Activated CD4-positive, alpha-beta T cell treated with anti-CD3 and anti-CD28 coated beads, Interleukin-2, amount 10 ng/mL, durations not matched to agents 7 days and 5 days (primary cell): ENCODE results near the gene RPP25. TPM values are rescaled to one million over a fixed set of nuclear protein-coding genes. Genes with fewer than 3 reads are reported as not detected.

Experiments
- CTCF ChIA-PET: fragments of 350-600 bp; sonication (Branson Sonifier 250); formaldehyde crosslinking; loops from one replicate; lab custom pipeline; 2021; ENCODE audit warnings: antibody characterized with exemption; lab: Charles Lee
- POLR2A ChIA-PET: fragments of 350-600 bp; sonication (Branson Sonifier 250); formaldehyde crosslinking; loops from one replicate; lab custom pipeline; 2021; ENCODE audit warnings: antibody characterized with exemption; lab: Charles Lee
- DNase-seq: peaks from one replicate; pipeline ENCODE4 v3.0.0-alpha.2; 2020
- H3K27ac Mint-ChIP-seq: one replicate; pipeline ENCODE4 v1.8.0; 2021; ENCODE audit warnings: mild to moderate bottlenecking, moderate library complexity, mixed read lengths
- H3K27me3 Mint-ChIP-seq: one replicate; pipeline ENCODE4 v1.8.0; 2021; ENCODE audit warnings: mixed read lengths
- H3K36me3 Mint-ChIP-seq: one replicate; pipeline ENCODE4 v1.8.0; 2021; ENCODE audit warnings: low read depth, mixed read lengths
- H3K4me1 Mint-ChIP-seq: one replicate; pipeline ENCODE4 v1.8.0; 2021; ENCODE audit warnings: mixed read lengths
- H3K4me3 Mint-ChIP-seq: one replicate; pipeline ENCODE4 v1.8.0; 2021; ENCODE audit warnings: mild to moderate bottlenecking, moderate library complexity, mixed read lengths
- H3K9me3 Mint-ChIP-seq: one replicate; pipeline ENCODE4 v1.8.0; 2021; ENCODE audit warnings: mixed read lengths
- total RNA-seq, 2 experiments: library from RNA; stranded (reverse); gene quantifications; one replicate each; pipeline ENCODE4 v1.2.3, GENCODE V29; 2021

RPP25 gene
- total RNA-seq, 2 experiments from 2014 or later, result 6.4 TPM

DNA sequence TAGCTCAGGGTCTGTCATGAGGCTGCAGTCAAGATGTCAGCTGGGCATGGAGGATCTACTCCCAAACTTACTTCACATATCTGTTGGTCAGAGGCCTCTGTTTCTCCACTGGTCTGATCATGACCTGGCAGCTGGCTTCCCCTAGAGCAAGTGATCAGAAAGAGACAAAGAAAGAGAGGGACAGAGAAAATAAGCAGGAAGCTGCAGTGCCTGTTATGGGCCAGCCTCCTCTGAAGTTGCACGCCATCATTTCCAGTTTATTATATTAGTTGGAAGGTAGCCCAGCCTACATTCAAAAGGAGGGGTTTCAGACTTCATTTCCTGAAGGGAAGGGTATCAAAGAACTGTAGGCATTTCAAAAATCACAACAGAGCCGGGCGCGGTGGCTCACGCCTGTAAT lies 5.0 kb upstream of the RPP25 start:
- Mint-ChIP-seq H3K9me3 (no peaks in the 10 kb centered on the region), H3K4me1 (peaks cover 36% of the 10 kb centered on the region), H3K27me3 (peaks cover 39% of the 10 kb centered on the region), H3K4me3 (no peak overlapping the region), H3K36me3 (no peaks in the 10 kb centered on the region), H3K27ac (no peak overlapping the region)
- CTCF ChIA-PET, result interaction anchor here (0.8 to 3.6 kb wide), 4 partner anchors 18 to 192 kb away, joined by 3 to 14 read pairs (median 4); no protein-coding TSS in a partner anchor
- no peak for DNase-seq
- POLR2A ChIA-PET, result no interaction called here

DNA sequence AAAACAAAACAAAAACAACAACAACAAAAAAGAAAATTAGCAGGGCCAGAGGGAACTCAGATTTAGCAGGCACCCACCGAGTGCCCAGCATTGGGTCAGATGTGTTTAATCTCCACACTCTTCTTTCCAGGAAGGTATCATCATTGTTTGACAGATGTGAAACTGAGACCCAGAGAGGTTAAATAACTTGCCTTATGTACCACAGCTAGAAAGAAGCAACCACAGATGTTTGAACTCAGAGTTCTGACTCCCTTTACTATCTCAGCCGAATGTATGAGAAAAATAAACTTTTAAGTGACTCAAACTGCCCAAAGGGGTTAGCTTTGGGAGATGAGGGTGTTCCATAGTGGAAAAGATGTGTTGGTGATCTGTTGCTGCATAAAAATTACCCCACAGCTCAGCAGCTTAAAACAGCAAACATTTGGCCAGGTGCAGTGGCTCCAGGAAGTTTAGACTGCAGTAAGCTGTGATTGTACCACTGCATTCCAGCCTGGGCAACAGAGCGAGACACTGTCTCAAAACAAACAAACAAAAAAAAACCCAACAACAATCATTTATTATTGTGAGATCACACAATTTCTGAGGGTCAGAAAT lies 4.5 kb upstream of the RPP25 start:
- DNase-seq, result no peak
- CTCF ChIA-PET, result interaction anchor here (0.8 to 3.6 kb wide), 4 partner anchors 18 to 191 kb away, joined by 3 to 14 read pairs (median 4); no protein-coding TSS in a partner anchor
- H3K4me3 Mint-ChIP-seq, result no peak overlapping the region
- H3K36me3 Mint-ChIP-seq, result no peaks in the 10 kb centered on the region
- POLR2A ChIA-PET, result no interaction called here
- peaks cover 37% of the 10 kb centered on the region for H3K4me1 Mint-ChIP-seq
- peaks cover 39% of the 10 kb centered on the region for H3K27me3 Mint-ChIP-seq
- H3K27ac Mint-ChIP-seq, result no peak overlapping the region
- no peaks in the 10 kb centered on the region for H3K9me3 Mint-ChIP-seq

DNA sequence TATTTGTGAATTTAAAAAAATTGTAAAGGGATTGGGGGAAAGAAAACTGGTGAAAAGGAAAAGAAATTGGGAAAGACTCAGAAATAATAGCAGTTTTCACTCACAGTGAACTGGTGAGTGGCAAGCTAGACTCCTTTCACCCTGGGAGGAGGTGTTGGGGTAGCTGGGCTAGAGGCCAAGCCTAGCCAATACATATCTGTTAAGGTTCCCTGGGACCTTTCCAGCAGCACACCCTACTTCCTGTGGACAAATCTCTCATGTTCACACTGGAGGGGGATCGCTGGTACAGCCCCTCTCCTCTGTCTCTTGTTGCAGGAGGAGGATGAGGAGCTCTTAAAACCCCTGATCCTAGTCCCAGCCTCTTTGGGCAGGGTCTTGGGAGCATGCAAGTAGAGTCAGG lies 3.7 kb upstream of the RPP25 start:
- Mint-ChIP-seq H3K36me3 (no peaks in the 10 kb centered on the region), H3K27me3 (peaks cover 39% of the 10 kb centered on the region), H3K27ac (no peak overlapping the region), H3K4me3 (no peak overlapping the region), H3K4me1 (peaks cover 45% of the 10 kb centered on the region), H3K9me3 (no peaks in the 10 kb centered on the region)
- POLR2A ChIA-PET, result no interaction called here
- CTCF ChIA-PET, result interaction anchor here (1.2 to 3.6 kb wide), 4 partner anchors 10 to 190 kb away, joined by 3 to 14 read pairs (median 6); no protein-coding TSS in a partner anchor
- DNase-seq, result no peak

DNA sequence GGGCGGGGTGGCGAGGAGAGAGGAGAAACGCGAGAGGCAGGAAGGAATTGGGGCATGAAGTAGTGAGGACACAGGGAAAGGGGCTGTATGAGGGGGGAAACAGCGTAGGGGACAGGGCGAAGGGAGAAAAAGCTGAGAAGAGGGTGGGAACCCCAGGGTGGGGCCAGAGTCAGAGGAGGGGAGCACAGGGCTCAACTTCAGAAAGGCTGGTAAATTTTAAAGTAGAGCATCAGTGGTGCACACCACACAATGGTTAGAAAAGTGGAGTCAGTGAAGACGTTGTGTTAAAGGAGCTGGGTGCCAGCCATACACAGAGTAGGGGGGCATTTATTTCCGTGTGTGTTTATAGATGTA lies 3.0 kb upstream of the RPP25 start:
- H3K4me1 Mint-ChIP-seq, result peaks cover 48% of the 10 kb centered on the region
- DNase-seq, result no peak
- POLR2A ChIA-PET, result no interaction called here
- H3K9me3 Mint-ChIP-seq, result no peaks in the 10 kb centered on the region
- peaks cover 38% of the 10 kb centered on the region for H3K27me3 Mint-ChIP-seq
- CTCF ChIA-PET, result interaction anchor here (1.2 to 3.6 kb wide), 4 partner anchors 9 to 190 kb away, joined by 3 to 14 read pairs (median 6); no protein-coding TSS in a partner anchor
- peak overlapping the region; percentile 39 for H3K27ac Mint-ChIP-seq
- H3K36me3 Mint-ChIP-seq, result no peaks in the 10 kb centered on the region
- no peak overlapping the region for H3K4me3 Mint-ChIP-seq

DNA sequence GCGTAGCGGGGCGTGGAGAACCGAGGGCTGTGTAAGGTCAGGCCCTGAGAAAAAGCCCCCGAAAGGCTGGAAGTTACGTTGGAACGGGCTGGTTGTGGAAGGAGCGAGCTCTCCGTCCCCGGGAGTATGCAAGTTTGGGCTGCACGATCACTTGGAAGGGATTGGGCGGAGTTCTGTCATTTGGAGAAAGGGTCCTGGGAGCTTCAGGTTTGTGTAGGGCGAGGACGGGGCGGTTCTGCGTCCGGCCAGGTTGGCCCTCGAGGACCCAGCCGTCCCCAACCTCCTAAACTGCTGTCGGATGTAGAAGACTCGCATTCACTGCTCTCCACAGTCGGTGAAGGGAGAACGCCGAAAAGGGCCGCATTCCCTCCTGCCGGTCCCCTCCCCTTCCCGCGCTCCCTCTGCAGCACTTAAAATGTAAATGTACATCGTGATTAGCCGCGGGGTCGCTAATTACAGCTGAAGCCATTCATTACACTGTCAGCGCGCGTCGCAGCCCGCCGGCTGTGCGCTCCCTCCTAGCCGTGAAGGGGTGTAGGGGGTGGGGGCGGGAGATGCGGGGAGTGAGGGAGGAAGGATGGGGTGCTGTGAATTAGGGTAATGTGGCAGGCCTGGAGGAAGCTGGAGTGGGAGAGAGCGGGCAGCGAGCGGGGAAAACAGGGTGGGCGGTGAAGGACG lies 2.5 kb upstream of the RPP25 start:
- POLR2A ChIA-PET, result no interaction called here
- no peak for DNase-seq
- peaks cover 48% of the 10 kb centered on the region for H3K4me1 Mint-ChIP-seq
- H3K27ac Mint-ChIP-seq, result peak overlapping the region; percentile 39
- no peaks in the 10 kb centered on the region for H3K9me3 Mint-ChIP-seq
- H3K27me3 Mint-ChIP-seq, result peaks cover 38% of the 10 kb centered on the region
- H3K36me3 Mint-ChIP-seq, result no peaks in the 10 kb centered on the region
- peak overlapping the region; percentile 47 for H3K4me3 Mint-ChIP-seq
- CTCF ChIA-PET, result interaction anchor here (0.5 to 3.6 kb wide), 6 partner anchors 9 to 189 kb away, joined by 3 to 14 read pairs (median 5); partner anchors contain the start of gene SCAMP5

DNA sequence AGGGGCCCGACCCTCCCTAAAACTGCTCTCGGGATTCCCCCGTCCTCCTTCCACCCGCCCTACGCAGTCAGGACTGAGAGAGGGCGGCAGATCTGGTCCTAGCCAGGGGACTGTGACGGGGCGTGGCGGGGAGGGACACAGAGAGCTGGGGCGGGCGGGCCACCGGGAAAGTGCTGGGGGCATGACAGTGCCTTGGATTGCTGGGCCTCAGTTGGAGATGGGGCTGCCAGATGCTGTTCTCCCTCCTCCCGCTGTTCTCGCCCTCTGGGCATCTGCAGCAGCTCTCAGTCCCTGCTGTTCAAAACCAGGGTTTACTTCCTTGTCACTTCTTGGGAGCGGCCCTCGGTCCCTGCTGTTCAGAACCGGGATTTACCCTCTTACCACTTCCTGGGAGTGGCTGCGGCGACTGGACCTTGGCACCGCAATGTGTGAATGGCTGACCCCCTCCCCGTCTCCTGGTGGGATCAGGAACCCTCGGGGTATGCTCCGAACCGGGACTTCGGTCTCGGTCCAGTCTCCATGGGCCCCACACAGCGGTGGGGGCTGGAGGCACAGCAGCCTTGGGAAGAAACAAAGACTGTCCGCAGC lies 1.8 kb upstream of the RPP25 start:
- ChIA-PET POLR2A (no interaction called here), CTCF (interaction anchor here (1.1 to 3.0 kb wide), 3 partner anchors 8 to 52 kb away, joined by 3 to 9 read pairs (median 7); partner anchors contain the start of gene SCAMP5)
- no peaks in the 10 kb centered on the region for H3K9me3 Mint-ChIP-seq
- H3K36me3 Mint-ChIP-seq, result no peaks in the 10 kb centered on the region
- H3K27me3 Mint-ChIP-seq, result peaks cover 38% of the 10 kb centered on the region
- H3K27ac Mint-ChIP-seq, result peak overlapping the region; percentile 1
- DNase-seq, result no peak
- peaks cover 48% of the 10 kb centered on the region for H3K4me1 Mint-ChIP-seq
- peak overlapping the region; percentile 27 for H3K4me3 Mint-ChIP-seq

DNA sequence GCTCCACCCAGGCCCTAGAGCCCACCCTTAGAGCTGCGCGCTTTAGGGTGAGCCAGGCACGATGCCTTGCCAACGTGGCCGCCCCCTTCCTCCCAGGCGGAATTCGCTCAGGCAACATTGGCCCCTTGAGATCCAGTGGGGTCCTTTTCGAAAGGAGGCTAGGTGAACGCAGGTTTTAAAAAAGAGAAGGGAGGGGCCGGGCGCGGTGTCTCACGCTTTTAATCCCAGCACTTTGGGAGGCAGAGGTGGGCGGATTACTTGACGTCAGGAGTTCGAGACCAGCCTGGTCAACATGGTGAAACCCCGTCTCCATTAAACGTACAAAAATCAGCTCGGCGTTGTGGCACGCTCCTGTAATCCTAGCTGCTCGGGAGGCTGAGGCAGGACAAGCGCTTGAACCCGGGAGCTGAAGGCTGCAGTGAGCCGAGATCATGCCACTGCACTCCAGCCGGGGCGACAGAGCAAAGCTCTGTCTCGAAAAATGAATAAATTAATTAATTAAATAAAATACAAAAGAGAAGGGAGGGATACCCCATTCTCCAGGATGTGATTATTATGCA lies 984 bp upstream of the RPP25 start:
- DNase-seq, result no peak
- Mint-ChIP-seq H3K9me3 (no peaks in the 10 kb centered on the region), H3K36me3 (no peaks in the 10 kb centered on the region), H3K27ac (no peak overlapping the region), H3K4me3 (peak overlapping the region; percentile 72), H3K27me3 (peaks cover 38% of the 10 kb centered on the region), H3K4me1 (peaks cover 48% of the 10 kb centered on the region)
- POLR2A ChIA-PET, result interaction anchor here (1.0 kb wide), 1 partner anchor 8 kb away, joined by 3 read pairs; no protein-coding TSS in a partner anchor
- CTCF ChIA-PET, result interaction anchor here (0.8 to 3.0 kb wide), 7 partner anchors 9 to 179 kb away, joined by 3 to 7 read pairs (median 3); partner anchors contain the start of gene SCAMP5

DNA sequence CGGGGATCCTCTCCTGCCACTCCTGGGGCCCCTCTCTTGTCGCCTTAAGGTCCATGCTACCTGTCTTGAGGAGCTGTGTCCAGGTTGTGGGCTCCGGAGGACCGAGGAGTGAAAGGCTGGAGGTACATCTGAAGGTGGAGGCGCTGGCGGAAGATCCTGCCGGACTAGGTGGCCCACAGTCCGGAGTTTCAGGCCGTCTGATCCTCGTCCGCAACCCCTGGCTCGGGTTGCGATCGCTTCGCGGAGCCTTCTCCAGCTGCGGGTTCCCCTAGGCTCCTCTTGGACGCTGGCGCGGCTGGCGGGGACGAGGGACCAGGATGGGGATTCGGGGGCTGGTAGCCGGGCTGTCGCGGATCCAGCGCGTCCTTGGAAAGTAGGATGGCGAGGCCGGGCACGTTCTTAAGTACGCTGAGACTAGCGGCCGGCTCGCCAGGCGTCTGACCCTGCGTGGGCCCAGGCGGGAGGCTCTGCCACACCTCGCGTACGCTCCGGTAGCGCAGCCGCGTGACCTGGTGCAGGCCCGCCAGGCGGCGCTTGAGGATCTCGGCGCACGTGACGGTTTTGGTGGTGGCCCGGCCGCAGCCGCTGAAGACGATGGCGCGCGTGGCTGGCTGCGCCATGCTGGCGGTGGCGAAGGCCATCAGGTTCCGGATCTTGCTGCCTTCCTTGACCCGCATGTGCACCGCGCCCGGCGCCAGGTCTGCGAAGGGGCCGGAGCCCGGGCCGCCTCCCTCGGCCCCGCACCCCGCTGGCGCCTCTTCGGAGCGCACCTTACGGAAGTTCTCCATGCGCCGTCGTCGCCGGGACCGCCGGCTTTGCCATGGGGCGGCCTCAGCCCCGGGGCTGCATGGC lies 550 bp downstream of the RPP25 start:
- no peaks in the 10 kb centered on the region for H3K9me3 Mint-ChIP-seq
- peak overlapping the region; percentile 31 for H3K27ac Mint-ChIP-seq
- peaks cover 42% of the 10 kb centered on the region for H3K4me1 Mint-ChIP-seq
- ChIA-PET POLR2A (no interaction called here), CTCF (interaction anchor here (0.8 to 3.0 kb wide), 11 partner anchors 9 to 246 kb away, joined by 3 to 7 read pairs (median 4); partner anchors contain the start of genes C15orf39, CYP1A2 and SCAMP5)
- peak; percentile 73 for DNase-seq
- H3K36me3 Mint-ChIP-seq, result no peaks in the 10 kb centered on the region
- peak overlapping the region; percentile 72 for H3K4me3 Mint-ChIP-seq
- peaks cover 34% of the 10 kb centered on the region for H3K27me3 Mint-ChIP-seq

DNA sequence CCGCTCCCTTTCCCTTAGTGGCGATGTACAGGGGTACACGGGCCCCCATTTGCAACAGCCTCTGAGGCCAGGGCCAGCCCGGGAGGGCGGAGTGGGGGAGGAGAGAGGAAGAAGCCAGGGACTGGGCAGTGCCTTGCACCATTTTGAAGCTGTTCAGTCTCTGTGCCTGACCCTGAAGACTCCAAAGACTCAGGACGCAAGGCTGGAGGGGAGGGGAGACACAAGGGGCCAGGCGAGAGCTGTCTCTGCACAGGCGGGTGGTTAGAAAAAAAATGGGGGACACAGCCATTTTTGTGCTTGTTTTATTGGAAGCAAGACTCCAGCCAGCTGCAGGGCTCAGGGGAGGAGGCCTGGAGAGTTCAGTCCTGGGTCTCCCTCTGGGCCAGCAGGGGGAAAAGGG lies 1.6 kb downstream of the RPP25 start:
- H3K4me3 Mint-ChIP-seq, result peak overlapping the region; percentile 45
- no peak for DNase-seq
- H3K27ac Mint-ChIP-seq, result no peak overlapping the region
- ChIA-PET CTCF (interaction anchor here (0.7 to 1.3 kb wide), 5 partner anchors 8 to 247 kb away, joined by 3 to 4 read pairs (median 3); partner anchors contain the start of genes C15orf39 and CYP1A2), POLR2A (interaction anchor here (0.7 kb wide), 1 partner anchor 13 kb away, joined by 5 read pairs; no protein-coding TSS in a partner anchor)
- H3K27me3 Mint-ChIP-seq, result peaks cover 26% of the 10 kb centered on the region
- H3K9me3 Mint-ChIP-seq, result no peaks in the 10 kb centered on the region
- H3K4me1 Mint-ChIP-seq, result peaks cover 39% of the 10 kb centered on the region
- no peaks in the 10 kb centered on the region for H3K36me3 Mint-ChIP-seq

DNA sequence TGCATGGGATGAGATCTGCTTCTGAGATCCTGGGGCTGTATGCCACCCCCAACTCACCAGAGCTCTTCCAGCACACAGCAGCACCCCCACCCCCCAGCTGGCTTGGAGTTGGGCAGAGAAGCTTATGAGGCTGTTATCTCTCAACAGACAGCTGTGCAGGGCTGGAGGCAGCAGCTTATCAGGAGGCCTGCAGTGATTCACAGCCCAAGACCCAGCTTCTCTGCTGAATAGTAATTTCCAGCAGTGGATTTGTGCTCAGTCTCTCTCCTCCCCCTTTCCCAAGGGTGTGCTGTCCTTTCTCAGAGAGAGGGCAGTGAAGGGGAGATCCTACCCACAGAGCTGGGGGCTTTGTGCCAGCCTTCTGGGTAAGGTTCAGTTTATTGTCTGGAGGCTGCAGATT lies 2.1 kb downstream of the RPP25 start:
- H3K27me3 Mint-ChIP-seq, result peaks cover 22% of the 10 kb centered on the region
- peaks cover 38% of the 10 kb centered on the region for H3K4me1 Mint-ChIP-seq
- H3K9me3 Mint-ChIP-seq, result no peaks in the 10 kb centered on the region
- ChIA-PET POLR2A (interaction anchor here (0.7 kb wide), 1 partner anchor 13 kb away, joined by 5 read pairs; no protein-coding TSS in a partner anchor), CTCF (interaction anchor here (0.8 to 1.3 kb wide), 6 partner anchors 7 to 206 kb away, joined by 3 to 4 read pairs (median 4); partner anchors contain the start of genes COX5A and CYP1A2)
- H3K27ac Mint-ChIP-seq, result no peak overlapping the region
- no peaks in the 10 kb centered on the region for H3K36me3 Mint-ChIP-seq
- H3K4me3 Mint-ChIP-seq, result no peak overlapping the region
- no peak for DNase-seq

DNA sequence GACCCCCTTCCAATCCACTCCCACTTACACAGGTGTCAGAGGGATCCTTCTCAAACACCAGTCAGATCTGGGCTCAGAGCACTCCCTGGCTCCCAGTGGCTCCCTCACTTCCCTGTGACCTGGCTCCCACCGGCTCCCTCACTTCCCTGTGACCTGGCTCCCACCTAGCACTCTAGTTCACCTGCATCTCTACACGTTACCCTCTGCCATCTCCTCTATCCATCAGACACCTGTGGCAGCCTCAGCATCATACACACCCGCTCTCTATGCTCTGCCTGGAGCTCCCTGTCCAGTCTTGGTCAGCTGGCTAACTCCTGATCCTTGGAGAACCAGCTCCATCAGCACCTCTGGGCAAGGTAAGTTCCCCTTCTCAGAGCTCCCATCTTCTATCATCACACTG lies 5.6 kb downstream of the RPP25 start:
- Mint-ChIP-seq H3K4me3 (no peak overlapping the region), H3K9me3 (no peaks in the 10 kb centered on the region), H3K36me3 (no peaks in the 10 kb centered on the region), H3K27ac (no peak overlapping the region), H3K4me1 (peaks cover 15% of the 10 kb centered on the region), H3K27me3 (no peaks in the 10 kb centered on the region)
- DNase-seq, result no peak
- ChIA-PET CTCF (interaction anchor here (0.6 to 3.3 kb wide), 26 partner anchors 8 to 332 kb away, joined by 3 to 10 read pairs (median 4); no protein-coding TSS in a partner anchor), POLR2A (no interaction called here)
